Upper lobe of left lung (tissue), 6 donors: Measurements from ENCODE around the gene CIRBP. TPM values are rescaled to one million over a fixed set of nuclear protein-coding genes. Genes with fewer than 3 reads are reported as not detected.
A peak's percentile ranks its signal among the peaks of the same experiment; 100 is the strongest.

Experiments used
- ATAC-seq, 2 donors: fragments of 200-7000 bp; cut with Tn5 transposase; one replicate each; pipeline ENCODE4 v1.9.1; 2022; ENCODE audit warnings: mild to moderate bottlenecking in 2 of 2, moderate library complexity in 2 of 2; ENCODE audit not compliant: low FRiP score in 2 of 2
- DNase-seq, 2 donors: peaks; one replicate each; pipeline ENCODE4 v3.0.0-alpha.2; 2019 to 2020
- H3K27ac ChIP-seq, 4 donors: fragments of 200-600 bp; sonication (generic); one replicate each; pipeline ENCODE4 v1.5.1; 2016 to 2019
- H3K27me3 ChIP-seq, 4 donors: fragments of 200-600 bp; sonication (generic); one replicate each; pipeline ENCODE4 v1.5.1; 2017 to 2019
- H3K36me3 ChIP-seq, 4 donors: fragments of 200-600 bp; sonication (generic); one replicate each; pipeline ENCODE4 v1.5.1; 2016 to 2019
- H3K4me1 ChIP-seq, 4 donors: fragments of 200-600 bp; sonication (generic); one replicate each; pipeline ENCODE4 v1.5.1; 2018 to 2019
- H3K4me3 ChIP-seq, 4 donors: fragments of 200-600 bp; sonication (generic); one replicate each; pipeline ENCODE4 v1.5.1; 2017 to 2019; ENCODE audit warnings: mild to moderate bottlenecking in 2 of 4, moderate library complexity in 1 of 4
- H3K9me3 ChIP-seq, 4 donors: fragments of 200-600 bp; sonication (generic); one replicate each; pipeline ENCODE4 v1.5.1; 2018 to 2019
- CTCF ChIP-seq, 6 experiments: fragments of 450-650 bp in 4 of 6; fragments of 200-600 bp in 2 of 6; sonication (generic) in 2 of 6; IDR thresholded peaks; one replicate each; pipeline ENCODE4 v1.5.1; 2016 to 2019; ENCODE audit warnings: antibody characterized with exemption in 6 of 6
- EP300 ChIP-seq, 4 donors: sonication (generic); formaldehyde crosslinking; IDR thresholded peaks; one replicate each; pipeline ENCODE4 v1.5.1; 2017; ENCODE audit warnings: antibody characterized with exemption in 4 of 4, control low read depth in 2 of 4
- POLR2A ChIP-seq, 4 donors: fragments of 450-650 bp; IDR thresholded peaks; one replicate each; pipeline ENCODE4 v1.5.1; 2016 to 2017; ENCODE audit warnings: antibody characterized with exemption in 4 of 4, mild to moderate bottlenecking in 2 of 4
- POLR2AphosphoS5 ChIP-seq, 2 donors: sonication (generic); formaldehyde crosslinking; IDR thresholded peaks; one replicate each; pipeline ENCODE4 v1.5.1; 2017; ENCODE audit warnings: antibody characterized with exemption in 2 of 2
- WGBS, 2 donors: methylation state at CpG; one replicate each; pipeline ENCODE4 v1.1.5; 2017 to 2018; 5-methylcytosine and 5-hydroxymethylcytosine counted together
- total RNA-seq, 6 donors: library from RNA; depleted of rRNA in 4 of 6; stranded (reverse); fragments of >200 nt in 4 of 6; gene quantifications; one replicate each; pipeline versions ENCODE4 v1.1.0 to v1.2.1, GENCODE V29; 2016 to 2021
- donor health status: DM: no; HTN: no; CAD: no; lungs with moderate emphysema.
- donor health status: DM: no; HTN: yes; CAD: no; lungs with severe emphysema.

The CIRBP gene
- total RNA-seq, 6 donors from 2014 or later, result 326 to 1,348 (median 441) TPM

GRCh38 chr19:1224847-1225246 is 44.3 kb upstream of the CIRBP start:
- no peak for ATAC-seq
- WGBS, 2 donors, result 93 to 94% methylated on average over 10 to 13 of the region's 16 CpGs
- peak in 1 of 2 donors; percentile 51 for DNase-seq

GRCh38 chr19:1225440-1226226 is 43.5 kb upstream of the CIRBP start:
- DNase-seq, result no peak
- TF ChIP-seq EP300 (IDR thresholded peaks at IDR 0.05) (no peak), POLR2AphosphoS5 (IDR thresholded peaks at IDR 0.05) (no peak), CTCF (IDR thresholded peaks at IDR 0.05) (no peak), POLR2A (IDR thresholded peaks at IDR 0.05) (no peak)
- WGBS, 2 donors, result 94% methylated on average over 8 to 29 of the region's 29 CpGs
- H3K4me3 ChIP-seq, result no peak overlapping the region
- ATAC-seq, result no peak
- no peak overlapping the region for H3K27ac ChIP-seq
- no peaks in the 10 kb centered on the region for H3K9me3 ChIP-seq
- peaks cover 0 to 11% (median 6%) of the 10 kb centered on the region in 4 donors for H3K4me1 ChIP-seq
- H3K27me3 ChIP-seq, result no peaks in the 10 kb centered on the region
- H3K36me3 ChIP-seq, result peaks cover 6 to 78% (median 61%) of the 10 kb centered on the region in 4 donors

More at GRCh38 chr19:1224847-1225246, 44.3 kb upstream of the CIRBP start:
- no peak for TF ChIP-seq POLR2A (IDR thresholded peaks at IDR 0.05)
- no peak for TF ChIP-seq POLR2AphosphoS5 (IDR thresholded peaks at IDR 0.05)
- no peak for TF ChIP-seq CTCF (IDR thresholded peaks at IDR 0.05)
- no peak for TF ChIP-seq EP300 (IDR thresholded peaks at IDR 0.05)
- Histone ChIP-seq H3K27me3 (no peaks in the 10 kb centered on the region), H3K9me3 (no peaks in the 10 kb centered on the region), H3K27ac (no peak overlapping the region), H3K4me1 (peaks cover 0 to 6% (median 5%) of the 10 kb centered on the region in 4 donors), H3K4me3 (no peak overlapping the region), H3K36me3 (peaks cover 11 to 85% (median 69%) of the 10 kb centered on the region in 4 donors)

- Histone ChIP-seq H3K27ac (no peak overlapping the region), H3K4me1 (peaks cover 0 to 16% (median 8%) of the 10 kb centered on the region in 4 donors), H3K27me3 (no peaks in the 10 kb centered on the region), H3K4me3 (no peak overlapping the region), H3K9me3 (no peaks in the 10 kb centered on the region), H3K36me3 (peaks cover under 1 to 73% (median 56%) of the 10 kb centered on the region in 4 donors)
- DNase-seq (peak in 1 of 2 donors; percentile 75), ATAC-seq (no peak)
- WGBS, 2 donors, result 99% methylated on average over 9 of the region's 11 CpGs; no CpG with 5 or more reads in 1 of the 2 donors
- TF ChIP-seq POLR2A (IDR thresholded peaks at IDR 0.05) (no peak), EP300 (IDR thresholded peaks at IDR 0.05) (no peak), POLR2AphosphoS5 (IDR thresholded peaks at IDR 0.05) (no peak), CTCF (IDR thresholded peaks at IDR 0.05) (no peak)
These were observed 43.0 kb upstream of the CIRBP start for GRCh38 chr19:1226227-1226518.

- Histone ChIP-seq H3K27me3 (no peaks in the 10 kb centered on the region), H3K27ac (no peak overlapping the region), H3K36me3 (peaks cover 0 to 68% (median 54%) of the 10 kb centered on the region in 4 donors), H3K9me3 (no peaks in the 10 kb centered on the region), H3K4me1 (peaks cover 0 to 13% (median 5%) of the 10 kb centered on the region in 4 donors), H3K4me3 (no peak overlapping the region)
- DNase-seq (peak in 1 of 2 donors; percentile 82), ATAC-seq (no peak)
- TF ChIP-seq POLR2AphosphoS5 (IDR thresholded peaks at IDR 0.05), result no peak
- no peak for TF ChIP-seq CTCF (IDR thresholded peaks at IDR 0.05)
- no peak for TF ChIP-seq EP300 (IDR thresholded peaks at IDR 0.05)
- TF ChIP-seq POLR2A (IDR thresholded peaks at IDR 0.05), result no peak
- WGBS, 2 donors, result 96 to 100% methylated on average over 8 to 48 of the region's 50 CpGs
These were observed 42.4 kb upstream of the CIRBP start for GRCh38 chr19:1226522-1227303.
